ENCODE measurements around the gene KLK14. TPM values are rescaled to one million over a fixed set of nuclear protein-coding genes. Genes with fewer than 3 reads are reported as not detected.

The KLK14 gene
- total RNA-seq, 1 experiment from 2014 or later = 0.26 TPM

- H3K27me3 Mint-ChIP-seq (ENCODE audit: low read depth) = peaks cover 9% of the 10 kb centered on the region
- H3K4me2 ChIP-seq (ENCODE audit: insufficient read depth, insufficient read length, low read length) = no peak overlapping the region
Measured at GRCh38 chr19:51063664-51064063, 19.0 kb downstream of the KLK14 start.

More at GRCh38 chr19:51063664-51064063, 19.0 kb downstream of the KLK14 start:
- H2BK20ac ChIP-seq (ENCODE audit: low read depth, low read length, poor library complexity, severe bottlenecking) = no peak overlapping the region
- no peak overlapping the region for H2BK15ac ChIP-seq (ENCODE audit: low read depth, low read length)
- no peaks in the 10 kb centered on the region; the same call in 1 of the 2 replicates for H3K4me1 ChIP-seq (ENCODE audit: insufficient read depth, low read length)
- H3K9me3 Mint-ChIP-seq = no peaks in the 10 kb centered on the region; a peak in 3 of 5 replicates
- H3K79me2 ChIP-seq (ENCODE audit: insufficient read depth, low read length) = no peaks in the 10 kb centered on the region
- TF ChIP-seq CTCF (conservative IDR thresholded peaks at IDR 0.05) = no peak
- no peak overlapping the region for H3K18ac ChIP-seq (ENCODE audit: insufficient read length, low read depth, low read length)
- H3K4me3 Mint-ChIP-seq = peak overlapping the region in 1 of 2 experiments; percentile 43; a peak in 3 of 5 replicates
- H2AK5ac ChIP-seq (ENCODE audit: insufficient read length, low read length) = no peak overlapping the region
- peaks cover 10 to 13% of the 10 kb centered on the region in 2 experiments for H3K4me1 Mint-ChIP-seq
- peak; percentile 23 for DNase-seq
- H2BK120ac ChIP-seq (ENCODE audit: low read depth, low read length, poor library complexity, severe bottlenecking) = no peak overlapping the region
- no peak overlapping the region for H2BK12ac ChIP-seq (ENCODE audit: insufficient read length, low read depth, low read length)
- no peak overlapping the region for H4K5ac ChIP-seq (ENCODE audit: insufficient read length, low read depth, low read length)
- H3K27me3 ChIP-seq (ENCODE audit: insufficient read depth, low read length) = no peaks in the 10 kb centered on the region
- no CpG with 5 or more reads among the region's 7 CpGs for WGBS (ENCODE audit: extremely low coverage, insufficient read length, low lambda C conversion rate)
- H2BK5ac ChIP-seq (ENCODE audit: insufficient read length, low read length) = no peak overlapping the region
- peaks cover 0 to 3% (median 0%) of the 10 kb centered on the region in 3 experiments; a peak in 2 of 7 replicates for H3K36me3 Mint-ChIP-seq (ENCODE audit: insufficient read depth in 1 of 3, low read depth in 3 of 3)
- no peaks in the 10 kb centered on the region for H4K20me1 ChIP-seq (ENCODE audit: control insufficient read depth, insufficient read depth, insufficient read length)
- no peak overlapping the region for H3K56ac ChIP-seq (ENCODE audit: insufficient read length, low read depth, low read length)
- no peak overlapping the region for H4K91ac ChIP-seq (ENCODE audit: insufficient read length, low read depth, low read length)
- H3K23me2 ChIP-seq (ENCODE audit: insufficient read length, low read depth, low read length, poor library complexity, severe bottlenecking) = peaks cover 5% of the 10 kb centered on the region
- H4K8ac ChIP-seq (replicated peaks; ENCODE audit: insufficient read length, low read depth, low read length) = no peak overlapping the region
- H3K14ac ChIP-seq (ENCODE audit: insufficient read depth, low read length) = no peak overlapping the region
- H3K27ac Mint-ChIP-seq = no peak overlapping the region
- H3K9me3 ChIP-seq (ENCODE audit: control insufficient read depth, low read depth, low read length) = no peaks in the 10 kb centered on the region
- H3K23ac ChIP-seq (ENCODE audit: insufficient read length, low read depth, low read length) = no peak overlapping the region
- no peak overlapping the region for H3K4ac ChIP-seq (ENCODE audit: low read depth, low read length)
- no peaks in the 10 kb centered on the region for H3K79me1 ChIP-seq (ENCODE audit: insufficient read depth, low read depth, low read length, poor library complexity, severe bottlenecking)
- no peak overlapping the region for H3K27ac ChIP-seq (ENCODE audit: insufficient read length, low read depth, low read length)
- H3K9ac ChIP-seq (ENCODE audit: extremely low read depth, insufficient read length, low read length) = no peak overlapping the region
- H3T11ph ChIP-seq (ENCODE audit: low read length) = no peak overlapping the region
- no peak overlapping the region for H2AFZ ChIP-seq (ENCODE audit: low read length)

All from H9 (cell line).